GM19328 (cell line): ENCODE results near the gene NINL.
"Not testable (repeated sequence)": the region's sequence is repeated elsewhere in the genome, so short reads cannot be mapped to it uniquely, and the experiment has no call there.

Experiments
- ATAC-seq: cut with Tn5 transposase; IDR thresholded peaks from one replicate; pipeline ENCODE4 v1.9.1; 2021; ENCODE audit warnings: mild to moderate bottlenecking, moderate library complexity; ENCODE audit not compliant: unreplicated experiment

The NINL gene

DNA sequence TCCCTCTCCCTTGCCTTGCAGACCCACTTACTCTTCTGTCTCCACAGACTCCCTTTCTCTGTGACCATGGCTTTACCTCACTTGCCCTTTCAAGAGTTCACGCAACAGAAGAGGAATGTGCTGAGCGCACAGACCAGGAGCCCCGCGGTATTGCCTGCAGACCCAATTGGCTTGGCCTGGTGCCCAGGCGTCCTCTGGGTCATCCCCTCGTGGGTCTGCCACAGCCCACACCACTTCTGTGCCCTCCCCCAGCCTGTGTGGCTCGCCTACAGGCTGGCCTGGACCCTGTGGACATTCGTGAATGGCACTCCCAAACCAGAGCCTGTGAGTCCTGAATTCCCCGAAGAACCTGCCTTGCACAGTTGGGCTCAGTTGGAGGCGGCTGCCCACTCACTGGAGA lies 15.3 kb upstream of the NINL start:
- ATAC-seq: no peak

DNA sequence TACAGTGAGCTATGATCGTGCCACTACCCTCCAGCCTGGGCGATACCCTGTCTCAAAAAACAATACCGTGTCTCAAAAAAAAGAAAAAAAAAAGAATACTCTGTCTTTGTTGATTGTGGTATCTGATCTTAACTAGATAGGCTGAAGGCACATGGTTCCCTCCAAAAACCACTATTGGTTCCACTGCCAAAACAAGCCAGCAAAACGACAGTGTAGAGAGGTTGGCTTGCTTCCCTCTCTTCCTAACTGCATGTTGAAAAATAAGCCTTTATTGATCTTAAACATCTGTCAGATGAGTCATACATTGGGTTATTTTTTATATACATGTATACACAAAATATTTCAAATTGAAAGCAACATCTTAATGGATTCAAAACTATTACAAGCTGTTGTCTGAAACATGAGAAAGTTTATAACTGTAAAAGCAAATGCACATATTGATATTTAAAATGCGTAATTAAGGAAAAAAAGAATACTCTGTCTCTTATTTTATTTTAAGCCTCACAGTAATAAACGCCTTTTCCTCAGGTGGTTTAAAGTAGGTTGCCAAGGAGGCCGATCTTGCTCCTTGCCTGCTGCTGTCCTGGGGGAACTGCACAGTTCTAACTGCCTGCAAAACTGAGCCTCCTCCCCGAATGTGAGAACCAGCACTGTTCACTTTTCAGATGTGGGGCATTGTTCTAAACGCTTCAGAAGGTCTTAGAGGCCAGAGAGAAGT lies 7.0 kb upstream of the NINL start:
- no peak for ATAC-seq

DNA sequence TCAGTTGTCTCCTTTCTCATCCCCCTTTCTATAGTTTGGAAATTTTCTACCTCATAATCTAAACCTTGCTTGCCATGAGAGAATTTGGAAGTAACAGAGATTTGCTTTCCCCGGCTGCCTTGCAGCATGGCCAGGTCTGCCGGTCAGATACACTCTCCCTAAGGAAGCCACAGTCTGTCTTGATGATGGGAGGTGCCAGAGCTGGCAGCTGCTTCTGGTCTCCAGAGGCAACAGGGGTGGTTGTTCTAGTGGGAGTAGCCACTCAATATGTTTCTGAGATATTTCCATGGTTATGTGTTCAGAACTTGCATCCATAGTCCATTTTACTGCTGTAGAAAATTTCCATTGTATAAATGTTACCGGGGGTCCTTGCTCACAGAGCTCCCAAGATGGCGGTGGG lies 5.4 kb upstream of the NINL start:
- ATAC-seq: not testable (repeated sequence)

DNA sequence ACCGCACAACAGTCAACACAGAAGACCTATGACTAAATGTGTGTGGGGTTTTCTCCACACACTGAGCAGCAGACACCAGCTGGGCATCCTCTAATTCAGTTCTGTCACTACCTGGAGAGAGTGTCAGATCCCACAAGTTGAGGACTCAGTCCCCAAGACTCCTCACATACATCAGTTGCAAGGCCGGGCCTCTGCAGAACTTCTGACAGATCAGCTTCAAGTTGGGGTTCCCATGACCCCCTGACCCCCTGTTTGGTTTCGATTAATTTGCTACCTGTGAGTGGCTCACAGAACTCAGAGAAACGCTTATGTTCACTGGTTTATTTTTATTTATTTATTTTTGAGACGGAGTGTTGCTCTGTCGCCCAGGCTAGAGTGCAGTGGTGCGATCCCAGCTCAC lies 3.2 kb upstream of the NINL start:
- ATAC-seq: no peak

DNA sequence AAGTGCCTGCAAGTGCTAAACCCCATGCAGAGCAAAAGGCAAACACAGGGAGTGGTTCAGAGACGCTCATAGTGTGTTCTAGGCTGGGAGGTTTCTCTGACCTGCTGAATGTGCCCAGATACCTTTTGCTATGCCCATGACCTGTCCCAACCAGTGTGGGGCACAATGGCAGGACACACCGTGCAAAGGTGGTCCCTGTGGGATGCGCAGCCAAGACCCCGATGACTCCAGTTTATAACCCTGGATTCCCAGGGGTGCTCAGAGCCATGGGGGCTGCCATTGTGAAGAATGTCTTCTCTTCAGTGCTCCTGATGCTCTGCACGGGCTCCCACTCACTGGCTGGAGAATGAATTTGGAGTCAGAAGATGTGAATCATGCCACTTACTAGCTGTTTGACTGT lies 2.2 kb upstream of the NINL start:
- ATAC-seq: no peak

DNA sequence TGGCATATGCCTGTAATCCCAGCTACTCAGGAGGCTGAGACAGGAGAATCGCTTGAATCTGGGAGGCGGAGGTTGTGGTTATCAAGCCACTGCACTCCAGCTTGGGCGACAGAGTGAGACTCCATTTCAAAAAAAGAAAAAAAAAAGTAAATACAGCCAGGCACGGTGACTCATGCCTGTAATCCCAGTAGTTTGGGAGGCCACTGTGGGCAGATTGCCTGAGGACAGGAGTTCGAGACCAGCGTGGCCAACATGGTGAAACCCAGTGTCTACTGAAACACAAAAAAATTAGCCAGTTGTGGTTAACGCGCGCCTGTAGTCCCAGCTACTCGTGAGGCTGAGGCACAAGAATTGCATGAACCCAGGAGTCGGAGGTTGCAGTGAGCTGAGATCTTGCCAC lies 1.5 kb upstream of the NINL start:
- no peak for ATAC-seq

DNA sequence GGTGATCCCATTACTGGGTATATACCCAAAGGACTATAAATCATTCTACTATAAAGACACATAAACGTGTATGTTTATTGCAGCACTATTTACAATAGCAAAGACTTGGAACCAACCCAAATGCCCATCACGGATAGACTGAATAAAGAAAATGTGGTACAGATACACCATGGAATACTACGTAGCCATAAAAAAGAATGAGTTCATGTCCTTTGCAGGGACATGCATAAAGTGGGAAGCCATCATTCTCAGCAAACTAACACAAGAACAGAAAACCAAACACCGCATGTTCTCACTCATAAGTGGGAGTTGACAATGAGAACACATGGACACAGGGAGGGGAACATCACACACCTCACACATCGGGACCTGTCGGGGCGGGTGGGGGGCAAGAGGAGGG lies 1.7 kb downstream of the NINL start:
- ATAC-seq: not testable (repeated sequence)

DNA sequence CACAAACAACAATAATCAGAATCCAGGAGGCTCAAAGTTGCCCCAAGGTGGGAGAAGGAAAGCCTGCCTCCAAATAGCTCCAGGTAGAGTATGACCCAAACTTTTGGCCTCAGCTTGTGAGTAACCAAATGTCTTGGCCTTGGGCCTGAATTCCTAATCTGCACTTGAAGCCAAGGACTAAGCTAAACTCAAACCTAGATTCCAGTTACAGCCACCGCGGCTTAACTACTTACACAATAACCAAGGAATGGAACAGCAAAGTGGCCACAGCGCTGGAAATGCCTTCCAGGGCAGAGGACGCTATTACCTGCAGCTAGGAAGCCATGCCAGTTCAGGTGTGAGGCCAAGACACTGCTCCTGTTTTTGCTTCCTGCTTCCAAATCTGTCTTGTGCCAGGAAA lies 4.6 kb downstream of the NINL start:
- ATAC-seq: no peak

DNA sequence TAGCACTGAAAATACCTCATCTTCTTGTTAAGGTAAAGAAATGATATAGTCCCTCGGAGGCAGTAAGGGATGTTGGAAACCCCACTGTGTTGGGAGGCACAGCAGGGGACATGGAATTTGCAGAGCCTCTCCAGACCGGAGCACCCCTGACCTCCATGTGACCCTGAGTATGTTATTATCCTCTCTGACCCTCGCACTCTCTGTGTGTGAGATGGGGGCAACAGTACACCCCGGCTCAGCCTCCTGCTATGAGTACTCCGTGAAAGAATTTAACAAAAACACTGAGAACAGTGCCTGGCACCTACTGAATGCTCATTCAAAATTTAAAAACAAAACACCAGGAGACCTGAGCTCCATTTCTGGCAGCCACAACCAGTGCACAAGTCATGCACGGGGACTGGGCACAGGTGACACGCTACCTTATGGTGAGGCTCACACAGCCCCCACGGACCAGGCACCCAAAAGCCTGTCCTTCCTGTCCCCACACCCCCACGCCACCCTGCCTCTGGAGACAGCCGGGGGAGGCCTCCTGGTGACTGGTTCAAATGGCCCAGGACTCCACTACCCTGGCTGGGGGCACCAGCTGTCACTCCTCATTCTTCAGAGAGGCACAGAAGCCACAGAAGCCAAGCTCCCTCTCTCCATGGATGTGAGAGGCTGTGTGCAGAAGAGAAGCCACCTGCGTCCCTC lies 6.1 kb downstream of the NINL start:
- no peak for ATAC-seq

DNA sequence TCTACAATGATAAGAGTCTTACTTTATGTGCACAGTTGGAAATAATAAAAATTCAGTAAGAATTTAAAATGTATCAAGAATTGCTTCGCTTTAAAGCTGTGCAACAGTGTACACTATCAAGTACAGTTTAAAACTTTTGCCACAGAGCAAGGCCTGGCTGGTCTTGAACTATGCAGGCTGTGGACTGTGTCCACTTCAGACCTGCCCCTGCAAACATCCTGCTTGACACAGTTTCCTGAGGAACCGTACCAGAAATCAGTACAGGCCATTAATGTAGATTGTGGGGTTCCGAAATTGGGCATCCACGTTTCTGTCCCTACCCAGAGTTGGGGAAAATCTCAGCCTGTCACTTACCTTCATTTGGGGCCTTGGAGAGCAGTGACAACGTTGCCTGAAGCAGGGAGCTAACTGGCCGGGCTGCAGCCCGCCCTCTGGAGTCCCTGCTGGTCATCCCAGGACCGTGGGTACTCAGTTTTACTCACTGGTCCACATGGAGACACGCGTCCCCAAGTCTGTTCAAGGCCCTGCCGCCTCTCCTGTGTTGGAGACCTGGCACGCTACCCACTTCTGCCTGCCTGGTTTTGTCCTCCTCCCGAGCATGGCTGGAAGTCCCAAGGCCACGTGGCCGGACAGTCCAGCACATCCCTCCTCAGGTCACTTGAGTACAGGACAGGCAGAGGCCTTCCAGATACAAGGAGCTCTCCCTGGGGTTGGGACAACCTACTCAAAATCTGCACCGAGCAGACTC lies 8.4 kb downstream of the NINL start:
- ATAC-seq: no peak

DNA sequence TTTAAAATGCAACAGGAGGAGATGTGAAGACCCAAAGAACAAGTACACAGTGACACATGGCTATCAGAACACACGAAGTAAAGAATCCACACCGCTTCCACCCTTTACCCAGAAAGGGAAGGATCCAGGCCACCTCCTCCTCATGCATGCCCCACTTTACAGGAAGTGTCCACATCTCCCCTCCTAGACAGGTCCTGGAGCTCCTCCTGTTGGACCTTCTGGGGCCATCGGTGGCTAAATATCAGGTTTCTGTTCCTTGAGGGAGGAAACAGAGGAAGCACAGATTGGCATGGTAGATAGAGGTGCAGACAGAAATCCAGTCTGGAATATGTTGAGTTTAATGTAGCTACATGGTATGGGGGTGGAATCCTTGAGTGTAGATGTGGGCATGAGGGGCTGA lies 10.9 kb downstream of the NINL start:
- ATAC-seq: no peak

DNA sequence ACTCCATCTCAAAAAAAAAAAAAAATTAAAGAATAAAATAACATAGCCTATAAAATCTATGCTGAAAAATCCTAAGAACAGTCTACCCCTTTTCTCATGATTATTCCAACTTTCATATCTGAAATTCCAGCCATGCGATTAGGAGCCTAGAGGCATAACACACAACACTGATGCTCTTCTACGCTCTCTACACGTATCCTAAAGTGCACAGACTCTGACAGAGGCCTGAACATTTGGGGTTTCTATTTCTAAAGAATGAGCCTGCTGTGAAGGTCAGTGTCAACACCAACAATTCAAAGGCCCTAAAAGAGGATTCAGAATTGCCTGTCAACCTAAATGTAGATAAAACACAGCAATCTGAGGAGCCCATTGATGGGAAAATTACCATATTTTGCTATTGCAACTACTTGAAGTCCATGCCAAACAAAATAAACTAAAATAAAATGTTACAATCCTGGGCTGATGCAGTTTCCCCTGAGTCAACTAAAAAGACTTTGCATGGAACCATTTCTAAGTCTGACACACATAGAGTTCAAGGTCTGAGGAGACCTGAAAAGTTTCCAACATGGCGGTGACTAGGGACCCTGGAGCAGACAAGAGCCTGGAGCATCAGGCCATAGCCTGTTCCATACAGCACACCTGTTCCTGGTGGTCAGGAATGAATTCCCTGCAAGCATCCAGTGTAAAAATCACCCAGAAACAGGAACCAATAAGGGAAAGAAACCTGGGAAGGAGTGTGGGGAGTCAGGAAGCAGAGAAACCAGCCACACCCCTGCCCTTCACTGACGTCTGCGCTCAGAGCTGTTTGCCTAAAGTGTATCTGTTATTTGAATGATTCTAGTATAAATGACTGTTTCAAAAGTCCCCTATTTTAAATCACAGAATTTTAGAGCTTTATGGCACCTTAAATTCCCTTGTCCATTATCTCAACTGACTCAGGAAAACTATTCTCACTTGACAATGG lies 11.8 kb downstream of the NINL start:
- no peak for ATAC-seq

DNA sequence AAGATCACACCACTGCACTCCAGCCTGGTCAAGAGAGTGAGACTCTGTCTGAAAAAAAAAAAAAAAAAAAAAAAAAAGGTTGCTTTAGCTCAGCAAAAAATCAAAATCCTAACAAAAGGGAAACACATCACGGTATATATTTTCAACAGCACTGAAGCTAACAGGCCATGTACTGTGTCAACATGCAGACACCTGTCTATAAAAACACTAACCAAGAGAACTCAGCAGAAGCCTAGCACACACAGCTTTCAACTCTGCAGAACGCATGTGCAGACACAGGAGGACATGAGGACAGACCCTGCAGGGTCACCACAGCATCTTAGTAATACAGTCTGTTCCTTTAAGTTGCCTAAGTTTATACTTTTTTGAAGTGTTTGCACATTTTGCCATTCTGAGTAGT lies 13.5 kb downstream of the NINL start:
- ATAC-seq: no peak

DNA sequence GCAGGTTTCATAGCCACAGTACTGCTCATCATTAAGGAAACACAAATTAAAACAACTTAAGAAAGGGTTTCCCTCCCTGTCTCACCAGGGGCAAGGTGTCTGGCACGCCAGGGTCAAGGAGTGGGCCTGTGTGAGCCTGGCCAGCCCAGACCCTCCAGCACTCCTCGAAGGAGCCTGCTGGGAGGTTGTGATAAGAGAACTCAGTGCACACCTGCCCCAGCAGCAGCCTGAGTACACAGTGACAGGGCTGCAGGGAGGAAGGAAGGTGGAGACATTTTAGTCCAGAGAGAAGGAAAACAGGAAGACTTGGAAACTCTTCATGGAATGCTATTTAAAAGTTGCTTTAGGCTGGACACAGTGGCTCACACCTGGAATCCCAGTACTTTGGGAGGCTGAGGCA lies 14.1 kb downstream of the NINL start:
- ATAC-seq: no peak

DNA sequence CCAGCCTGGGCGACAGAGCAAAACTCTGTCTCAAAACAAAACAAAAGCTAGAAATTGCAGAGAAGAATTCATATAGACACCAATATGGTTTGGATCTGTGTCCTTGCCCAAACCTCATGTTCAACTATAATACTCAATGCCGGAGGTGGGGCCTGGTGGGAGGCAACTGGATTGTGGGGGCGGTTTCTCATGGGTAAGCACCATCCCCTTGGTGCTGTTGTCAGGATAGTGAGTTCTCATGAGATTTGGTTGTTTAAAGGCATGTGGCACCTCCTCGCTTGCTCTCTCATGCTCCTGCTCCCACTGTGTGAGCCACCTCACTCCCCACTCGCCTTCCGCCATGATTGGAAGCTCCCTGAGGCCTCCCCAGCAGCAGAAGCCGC lies 15.2 kb downstream of the NINL start:
- no peak for ATAC-seq

DNA sequence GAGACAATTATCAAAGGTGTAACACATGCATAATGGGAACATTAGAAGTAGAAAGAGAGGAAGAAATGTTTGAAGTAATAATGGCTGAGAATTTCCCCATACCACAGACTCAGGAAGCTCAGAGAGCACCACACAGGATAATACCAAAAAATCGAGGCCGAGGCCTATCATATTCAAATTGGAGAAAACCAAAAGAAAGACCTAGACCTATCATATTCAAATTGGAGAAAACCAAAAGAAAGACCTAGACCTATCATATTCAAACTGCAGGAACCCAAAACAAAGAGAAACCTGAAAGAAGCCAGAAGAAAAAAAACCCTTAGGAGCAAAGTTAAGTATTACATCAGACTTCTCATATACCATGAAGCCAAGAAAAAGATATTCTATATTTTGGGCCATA lies 18.0 kb downstream of the NINL start:
- no peak for ATAC-seq

DNA sequence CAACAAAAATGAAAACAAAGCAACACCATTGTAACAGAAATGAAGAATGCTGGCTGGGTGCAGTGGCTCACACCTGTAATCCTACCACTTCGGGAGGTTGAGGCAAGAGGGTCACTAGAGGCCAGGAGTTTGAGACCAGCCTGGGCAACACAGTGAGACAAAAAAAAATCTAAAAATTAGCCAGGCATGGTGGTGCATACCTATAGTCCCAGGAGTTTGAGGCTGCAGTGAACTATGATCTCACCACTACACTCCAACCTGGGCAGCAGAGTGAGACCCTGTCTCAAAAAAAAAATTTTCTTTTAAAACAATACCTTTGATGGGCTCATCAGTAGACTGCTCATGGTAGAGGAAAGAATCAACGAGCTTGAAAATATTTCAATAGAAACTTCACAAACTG lies 18.5 kb downstream of the NINL start:
- ATAC-seq: no peak

DNA sequence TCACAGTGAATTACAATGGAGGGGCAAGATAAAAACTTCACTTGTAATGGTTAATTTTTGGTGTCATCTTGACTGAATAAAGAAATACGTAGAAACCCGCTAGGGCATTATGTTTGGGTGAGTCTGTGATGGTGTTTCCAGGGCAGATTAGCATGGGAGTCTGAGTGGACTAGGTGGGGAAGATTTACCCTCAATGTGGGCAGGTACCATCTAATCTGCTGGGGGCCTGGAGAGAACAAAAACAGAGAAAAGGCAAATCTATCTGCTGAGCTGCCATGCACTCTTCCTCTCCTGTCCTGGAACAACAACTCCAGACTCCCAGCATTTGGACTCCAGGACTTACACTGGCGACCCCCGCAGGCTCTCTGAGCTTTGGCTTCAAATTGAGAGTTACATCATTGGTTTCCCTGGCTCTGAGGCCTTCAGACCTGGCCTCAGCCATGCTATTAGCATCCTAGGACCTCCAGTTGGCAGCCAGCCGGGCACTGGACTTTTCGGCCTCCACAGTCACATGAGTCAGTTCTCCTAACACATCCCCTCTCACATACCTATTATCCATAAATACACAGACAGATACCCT lies 19.7 kb downstream of the NINL start:
- no peak for ATAC-seq

DNA sequence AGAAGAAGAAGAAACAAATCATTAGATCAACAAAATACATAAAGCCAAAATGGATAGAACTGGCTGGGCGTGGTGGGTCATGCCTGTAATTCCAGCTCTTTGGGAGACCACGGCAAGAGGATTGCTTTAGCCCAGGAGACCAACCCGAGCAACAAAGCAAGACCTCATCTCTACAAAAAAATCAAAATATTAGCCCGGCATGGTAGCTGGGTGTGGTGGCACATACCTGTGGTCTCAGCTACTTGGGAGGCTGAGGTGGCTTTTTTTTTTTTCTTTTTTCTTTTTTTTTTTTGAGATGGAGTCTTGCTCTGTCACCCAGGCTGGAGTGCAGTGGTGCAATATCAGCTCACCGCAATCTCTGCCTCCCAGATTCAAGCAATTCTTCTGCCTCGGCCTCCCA lies 21.5 kb downstream of the NINL start:
- ATAC-seq: no peak

DNA sequence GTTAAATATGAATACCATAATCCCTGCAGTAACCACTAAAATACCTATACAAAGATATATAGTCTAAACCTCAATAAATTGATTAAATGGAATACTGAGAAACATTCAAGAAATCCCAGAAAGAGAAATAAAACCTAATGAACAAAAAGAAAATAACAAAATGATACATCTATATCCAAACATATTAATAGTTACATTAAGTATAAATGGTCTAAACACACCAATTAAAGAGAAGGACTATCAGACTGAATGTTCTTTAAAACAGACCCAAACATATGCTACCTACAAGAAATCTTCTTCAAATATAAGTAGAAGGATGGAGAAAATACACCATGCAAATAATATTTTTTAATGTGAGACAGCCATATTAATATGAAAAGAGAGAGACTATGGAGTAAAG lies 22.0 kb downstream of the NINL start:
- no peak for ATAC-seq

DNA sequence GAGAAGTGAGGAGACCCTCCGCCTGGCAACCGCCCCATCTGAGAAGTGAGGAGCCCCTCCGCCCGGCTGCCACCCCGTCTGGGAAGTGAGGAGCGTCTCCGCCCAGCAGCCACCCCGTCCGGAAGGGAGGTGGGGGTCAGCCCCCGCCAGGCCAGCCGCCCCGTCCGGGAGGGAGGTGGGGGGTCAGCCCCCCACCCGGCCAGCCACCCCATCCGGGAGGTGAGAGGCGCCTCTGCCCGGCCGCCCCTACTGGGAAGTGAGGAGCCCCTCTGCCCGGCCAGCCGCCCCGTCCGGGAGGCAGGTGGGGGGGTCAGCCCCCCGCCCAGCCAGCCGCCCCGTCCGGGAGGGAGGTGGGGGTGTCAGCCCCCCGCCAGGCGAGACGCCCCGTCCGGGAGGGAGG lies 23.6 kb downstream of the NINL start:
- ATAC-seq: not testable (repeated sequence)
